Measurements from ENCODE around the gene ULK4.

GRCh38 chr3:41629986-41630385, 331.9 kb downstream of the ULK4 start:
- TF ChIP-seq POLR2AphosphoS5 (IDR thresholded peaks at IDR 0.05) (no peak), CTCF (IDR thresholded peaks at IDR 0.05) (no peak), POLR2A (IDR thresholded peaks at IDR 0.05) (no peak), EP300 (IDR thresholded peaks at IDR 0.05) (no peak)
